HG02938 (cell line): Measurements from ENCODE around the gene ARSI.

Experiments used
- ATAC-seq: cut with Tn5 transposase; IDR thresholded peaks from one replicate; pipeline ENCODE4 v1.9.1; 2021; ENCODE audit warnings: mild to moderate bottlenecking, moderate library complexity; ENCODE audit not compliant: unreplicated experiment

Gene ARSI

GRCh38 chr5:150327139-150327538, 24.4 kb upstream of the ARSI start:
- no peak for ATAC-seq

GRCh38 chr5:150326707-150327106, 24.0 kb upstream of the ARSI start:
- ATAC-seq = no peak

DNA sequence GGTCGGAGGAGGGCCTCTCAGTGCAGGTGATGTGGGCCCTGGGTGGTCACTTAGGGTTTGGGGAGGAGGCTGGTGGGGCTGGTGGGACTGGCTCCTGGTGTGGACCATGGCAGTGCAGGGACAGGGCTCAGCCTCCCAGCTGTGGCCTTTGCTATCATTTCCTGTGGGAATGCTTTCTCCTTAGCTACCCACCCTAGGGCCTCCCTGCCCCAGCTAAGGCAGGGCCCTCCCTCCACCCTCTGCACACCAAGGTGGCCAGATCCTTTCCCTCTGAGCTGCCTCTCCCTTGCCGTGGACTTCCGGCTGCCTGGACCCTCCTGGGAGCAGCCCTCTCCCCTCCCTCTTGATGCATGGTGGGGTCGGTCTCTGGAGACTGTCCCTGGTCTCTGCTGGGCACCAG, 22.7 kb upstream of the ARSI start:
- no peak for ATAC-seq

DNA sequence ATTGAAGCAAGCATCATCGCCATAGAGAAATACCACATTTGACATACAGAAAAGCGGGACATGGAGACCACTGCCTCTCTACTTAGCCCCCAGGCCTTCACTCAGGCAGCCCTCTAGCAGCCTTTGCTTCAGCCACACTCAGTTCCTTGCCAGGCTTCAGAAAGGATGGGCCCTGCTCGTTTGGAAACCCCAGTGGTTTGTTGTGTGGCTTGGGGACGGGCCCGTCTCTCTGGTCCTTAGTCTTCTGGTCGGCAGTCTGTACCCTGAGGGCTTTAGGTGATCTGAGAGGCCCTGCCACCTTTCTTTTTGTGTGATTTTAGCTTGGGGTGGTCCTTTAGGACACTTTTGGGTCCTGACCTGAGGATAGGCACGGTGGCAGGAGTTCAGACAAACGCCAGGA, 21.1 kb upstream of the ARSI start:
- ATAC-seq = no peak

GRCh38 chr5:150323092-150323491, 20.4 kb upstream of the ARSI start:
- no peak for ATAC-seq

- no peak for ATAC-seq
These were observed 19.5 kb upstream of the ARSI start for GRCh38 chr5:150322202-150322601.

GRCh38 chr5:150321784-150322183, 19.1 kb upstream of the ARSI start:
- no peak for ATAC-seq

- ATAC-seq = no peak
These were observed 18.5 kb upstream of the ARSI start for GRCh38 chr5:150321211-150321610.

GRCh38 chr5:150320044-150320613, 17.4 kb upstream of the ARSI start:
- no peak for ATAC-seq

DNA sequence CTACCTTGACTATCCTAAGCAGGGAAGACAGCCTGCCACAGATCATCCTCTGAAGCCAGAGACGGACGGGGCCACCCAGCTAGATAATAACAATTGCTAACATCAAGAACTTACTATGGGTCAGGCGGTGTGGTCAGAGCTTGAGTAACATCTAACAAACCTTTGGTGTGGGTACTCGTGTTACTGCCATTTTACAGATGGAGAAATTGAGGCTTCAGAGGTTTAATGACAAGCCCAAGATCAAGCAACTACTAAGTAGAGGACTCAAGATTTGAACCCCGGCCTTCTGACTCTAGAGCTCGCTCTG, 16.7 kb upstream of the ARSI start:
- ATAC-seq = no peak

DNA sequence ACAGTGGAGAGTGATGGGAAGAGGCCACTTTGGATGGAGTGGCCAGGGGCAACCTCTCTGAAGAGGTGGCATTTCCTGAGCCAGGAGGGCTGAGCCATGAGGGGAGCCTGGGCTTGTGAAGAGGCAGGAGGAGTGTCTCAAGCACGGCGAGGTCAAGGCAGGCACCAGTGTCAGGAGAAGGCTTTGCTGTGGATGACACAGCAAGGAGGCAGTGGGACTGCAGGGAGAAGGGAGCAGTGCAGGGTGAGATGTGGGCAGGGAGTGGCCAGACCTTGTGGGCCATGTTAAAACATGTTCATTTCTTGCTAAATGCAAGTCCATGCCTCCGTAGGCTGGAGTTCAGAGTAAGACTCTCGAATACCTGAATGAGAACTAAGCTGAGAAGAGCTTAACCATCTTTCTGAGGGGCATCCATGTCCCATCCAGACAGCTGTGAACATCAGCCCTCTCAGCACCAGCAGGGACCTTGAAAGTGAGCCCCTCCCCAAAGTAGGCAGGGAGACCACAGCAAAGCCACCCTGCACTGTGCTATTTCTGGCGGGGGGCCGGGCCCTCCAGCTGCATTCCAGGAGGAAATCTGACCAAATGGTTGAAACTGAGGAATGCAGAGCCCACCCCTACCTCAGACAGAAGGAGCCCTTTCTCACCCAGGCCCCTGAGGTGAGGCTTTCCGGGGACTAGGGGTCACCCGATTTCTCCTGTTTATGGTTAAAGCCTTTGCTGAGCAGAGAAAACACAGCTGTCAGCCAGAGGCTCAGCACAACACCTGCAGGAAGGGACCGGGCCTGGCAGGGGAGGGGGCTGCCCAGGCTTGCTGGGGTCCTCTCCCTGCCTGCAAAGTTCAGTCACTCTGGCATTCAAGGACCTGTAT, 16.1 kb upstream of the ARSI start:
- no peak for ATAC-seq

GRCh38 chr5:150317048-150318003, 14.6 kb upstream of the ARSI start:
- ATAC-seq = no peak

DNA sequence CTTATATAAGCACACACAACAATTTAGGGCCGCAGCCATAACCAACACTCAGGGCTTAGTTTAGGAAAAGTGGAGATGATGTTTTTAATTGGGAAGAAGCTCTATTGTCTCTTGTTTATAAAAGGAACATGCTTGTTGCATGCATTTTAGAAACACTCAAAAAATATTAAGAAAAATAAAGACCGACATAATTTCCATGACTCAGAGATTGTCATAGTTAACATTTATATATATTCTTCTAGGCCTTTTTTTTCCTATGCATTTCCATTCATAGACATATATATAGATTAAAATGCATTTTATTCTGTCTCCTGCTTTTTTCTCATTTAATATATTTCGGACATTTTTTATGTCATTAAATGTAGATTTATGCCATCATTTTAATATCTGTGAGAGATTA, 13.6 kb upstream of the ARSI start:
- no peak for ATAC-seq

- no peak for ATAC-seq
These were observed 12.5 kb upstream of the ARSI start for GRCh38 chr5:150315245-150315644.

- ATAC-seq = no peak
These were observed 11.4 kb upstream of the ARSI start for GRCh38 chr5:150313921-150314716.

DNA sequence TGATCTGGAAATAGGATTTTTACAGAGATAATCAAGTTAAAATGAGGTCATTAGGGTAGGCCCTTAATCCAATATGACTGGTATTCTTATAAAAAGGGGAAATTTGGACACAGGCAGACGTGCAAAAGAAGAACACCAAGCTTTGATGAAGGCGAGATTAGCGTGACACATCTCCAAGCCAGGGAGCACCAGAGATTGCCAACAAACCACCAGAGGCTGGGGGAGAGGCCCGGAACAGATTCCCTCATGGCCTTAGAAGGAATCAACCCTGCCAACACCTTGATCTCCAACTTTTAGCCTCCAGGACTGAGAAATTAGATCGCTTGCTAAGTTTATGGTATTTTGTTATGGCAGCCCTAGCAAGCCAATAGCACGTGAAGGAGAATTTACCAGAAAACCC, 10.8 kb upstream of the ARSI start:
- no peak for ATAC-seq

- ATAC-seq = no peak
These were observed 9.8 kb upstream of the ARSI start for GRCh38 chr5:150312518-150312917.

GRCh38 chr5:150311015-150311692, 8.4 kb upstream of the ARSI start:
- no peak for ATAC-seq

DNA sequence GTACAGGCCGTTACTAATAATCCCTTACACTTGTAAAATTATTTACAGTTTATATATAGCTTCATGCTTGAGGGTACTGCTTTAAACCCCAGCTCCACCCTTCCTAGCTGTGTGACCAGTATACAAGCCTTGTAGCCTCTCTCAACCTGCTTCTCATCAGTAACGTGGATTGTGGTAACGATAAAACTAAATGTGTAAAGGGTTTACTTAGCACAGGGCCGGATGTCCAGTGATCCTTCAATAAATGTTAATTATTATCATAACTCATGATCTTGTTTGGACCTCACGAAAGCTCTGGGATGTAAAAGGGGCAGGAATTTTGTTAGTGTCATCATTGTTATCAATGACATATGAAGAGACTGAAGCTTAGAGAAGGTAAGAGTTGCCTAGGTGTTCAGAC, 7.5 kb upstream of the ARSI start:
- no peak for ATAC-seq

- no peak for ATAC-seq
These were observed 7.2 kb upstream of the ARSI start for GRCh38 chr5:150309886-150310239.
